HepG2 (cell line): ENCODE data around the gene CDAN1. TPM values are rescaled to one million over a fixed set of nuclear protein-coding genes. Genes with fewer than 3 reads are reported as not detected.

Experiments used
- ARNTL ChIP-seq: sonication (generic); formaldehyde crosslinking; IDR thresholded peaks from 2 replicates; pipeline ENCODE4 v1.4.0; 2020; ENCODE audit warnings: mild to moderate bottlenecking, missing genetic modification reagents
- FOXJ3 ChIP-seq: sonication (generic); formaldehyde crosslinking; IDR thresholded peaks from 2 replicates; pipeline ENCODE4 v1.4.0; 2020; ENCODE audit warnings: missing genetic modification reagents, mild to moderate bottlenecking, borderline replicate concordance
- GRHL1 ChIP-seq: sonication (generic); formaldehyde crosslinking; conservative IDR thresholded peaks from 2 replicates; pipeline ENCODE4 v1.8.0; 2022; ENCODE audit warnings: missing genetic modification reagents
- HDAC2 ChIP-seq: sonication (generic); formaldehyde crosslinking; IDR thresholded peaks from 2 replicates; pipeline ENCODE4 v1.4.0; 2020; ENCODE audit warnings: missing genetic modification reagents
- HMGA1 ChIP-seq: sonication (generic); formaldehyde crosslinking; conservative IDR thresholded peaks from 2 replicates; pipeline ENCODE4 v1.4.0; 2020; ENCODE audit warnings: missing genetic modification reagents
- HMGXB4 ChIP-seq, 2 experiments: sonication (generic) in 1 of 2; formaldehyde crosslinking in 1 of 2; IDR thresholded peaks; 2 replicates each; pipeline versions ENCODE4 v1.4.0 to v1.6.1; 2018 to 2020; ENCODE audit warnings: missing genetic modification reagents in 2 of 2, borderline replicate concordance in 1 of 2, low read depth in 1 of 2, mild to moderate bottlenecking in 1 of 2, missing biosample characterization in 1 of 2
- HOMEZ ChIP-seq: IDR thresholded peaks from 2 replicates; pipeline ENCODE4 v1.6.1; 2016; ENCODE audit warnings: low read depth
- KDM1A ChIP-seq: IDR thresholded peaks from 2 replicates; pipeline ENCODE4 v1.6.1; 2016; ENCODE audit warnings: missing compliant biosample characterization
- KLF6 ChIP-seq: IDR thresholded peaks from 2 replicates; pipeline ENCODE4 v1.8.0; 2016; ENCODE audit warnings: missing biosample characterization, missing genetic modification reagents
- POLR2AphosphoS5 ChIP-seq: IDR thresholded peaks from 2 replicates; pipeline ENCODE4 v1.6.1; 2012; ENCODE audit warnings: low read depth, low read length
- RFXAP ChIP-seq: sonication (generic); formaldehyde crosslinking; IDR thresholded peaks from 2 replicates; pipeline ENCODE4 v1.4.0; 2020; ENCODE audit warnings: missing genetic modification reagents, borderline replicate concordance
- THRA ChIP-seq: sonication (generic); formaldehyde crosslinking; IDR thresholded peaks from 2 replicates; pipeline ENCODE4 v1.4.0; 2020; ENCODE audit warnings: missing genetic modification reagents, borderline replicate concordance
- YEATS2 ChIP-seq: sonication (generic); formaldehyde crosslinking; IDR thresholded peaks from 2 replicates; pipeline ENCODE4 v1.4.0; 2020; ENCODE audit warnings: missing genetic modification reagents, borderline replicate concordance
- ZNF224 ChIP-seq: sonication (generic); formaldehyde crosslinking; IDR thresholded peaks from 2 replicates; pipeline ENCODE4 v1.5.0; 2020; ENCODE audit warnings: mild to moderate bottlenecking, missing genetic modification reagents
- ZNF558 ChIP-seq: sonication (generic); formaldehyde crosslinking; IDR thresholded peaks from 2 replicates; pipeline ENCODE4 v1.9.0; 2022; ENCODE audit warnings: mild to moderate bottlenecking, missing genetic modification reagents, borderline replicate concordance
- ZNF562 ChIP-seq: sonication (generic); formaldehyde crosslinking; IDR thresholded peaks from 2 replicates; pipeline ENCODE4 v1.8.0; 2022; ENCODE audit warnings: missing genetic modification reagents, borderline replicate concordance
- ZNF598 ChIP-seq: sonication (generic); formaldehyde crosslinking; IDR thresholded peaks from 2 replicates; pipeline ENCODE4 v1.5.1; 2020; ENCODE audit warnings: mild to moderate bottlenecking, missing genetic modification reagents, borderline replicate concordance
- ZNF672 ChIP-seq: sonication (generic); formaldehyde crosslinking; IDR thresholded peaks from 2 replicates; pipeline ENCODE4 v1.8.1; 2022; ENCODE audit warnings: missing genetic modification reagents
- polyA plus RNA-seq, 8 experiments: library from polyadenylated mRNA; depleted of rRNA in 3 of 8; stranded (reverse) in 7 of 8; unstranded in 1 of 8; fragments of >200 nt; fragmentation: Illumina TruSeq in 4 of 8; extraction: Trizol in 4 of 8; gene quantifications; 2 replicates each; pipeline versions ENCODE4 v1.2.1 to v1.2.3, GENCODE V29; 2011 to 2016; ENCODE audit warnings: low read depth in 4 of 8, missing spikeins in 1 of 8, mixed read lengths in 1 of 8; ENCODE audit not compliant: insufficient read depth in 1 of 8
- total RNA-seq, 5 experiments: library from RNA; depleted of rRNA; stranded (reverse); fragments of >200 nt; fragmentation: Illumina TruSeq; extraction: Trizol; gene quantifications; 2 replicates each; pipeline ENCODE4 v1.2.3, GENCODE V29; 2016; ENCODE audit warnings: low read depth in 1 of 5
- TF ChIP-seq, protein P1 (sequence below): IDR thresholded peaks from 2 replicates; pipeline ENCODE4 v1.6.1; 2016; ENCODE audit warnings: mild to moderate bottlenecking
- TF ChIP-seq, protein P2 (sequence below): sonication (generic); formaldehyde crosslinking; IDR thresholded peaks from 2 replicates; pipeline ENCODE4 v1.5.0; 2020; ENCODE audit warnings: mild to moderate bottlenecking, low read depth, missing genetic modification reagents, borderline replicate concordance

The CDAN1 gene
- total and polyA plus RNA-seq, 2 of the 13 experiments (the other 11 are each of a cell fraction or from before 2014, with no cell fraction given), result 5.0 to 16.1 TPM

- no peak for TF ChIP-seq HOMEZ (CRISPR knock-in tag)
- TF ChIP-seq, protein P1, sequence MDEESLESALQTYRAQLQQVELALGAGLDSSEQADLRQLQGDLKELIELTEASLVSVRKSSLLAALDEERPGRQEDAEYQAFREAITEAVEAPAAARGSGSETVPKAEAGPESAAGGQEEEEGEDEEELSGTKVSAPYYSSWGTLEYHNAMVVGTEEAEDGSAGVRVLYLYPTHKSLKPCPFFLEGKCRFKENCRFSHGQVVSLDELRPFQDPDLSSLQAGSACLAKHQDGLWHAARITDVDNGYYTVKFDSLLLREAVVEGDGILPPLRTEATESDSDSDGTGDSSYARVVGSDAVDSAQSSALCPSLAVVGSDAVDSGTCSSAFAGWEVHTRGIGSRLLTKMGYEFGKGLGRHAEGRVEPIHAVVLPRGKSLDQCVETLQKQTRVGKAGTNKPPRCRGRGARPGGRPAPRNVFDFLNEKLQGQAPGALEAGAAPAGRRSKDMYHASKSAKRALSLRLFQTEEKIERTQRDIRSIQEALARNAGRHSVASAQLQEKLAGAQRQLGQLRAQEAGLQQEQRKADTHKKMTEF, result peak; percentile 32; the same call in 1 of the 2 replicates
- no peak for TF ChIP-seq ZNF598 (CRISPR knock-in tag)
- TF ChIP-seq HMGXB4 (CRISPR knock-in tag; IDR thresholded peaks at IDR 0.05; ENCODE audit: borderline replicate concordance in 1 of 2, low read depth in 1 of 2), result peak; percentile 27 to 32; a peak in 2 of 4 replicates
- TF ChIP-seq KDM1A (CRISPR knock-in tag), result peak; percentile 95; the same call in 1 of the 2 replicates
- TF ChIP-seq FOXJ3, result no peak
- TF ChIP-seq HDAC2 (CRISPR knock-in tag), result peak; percentile 67; the same call in 1 of the 2 replicates
- TF ChIP-seq THRA (CRISPR knock-in tag), result peak; percentile 10; the same call in 1 of the 2 replicates
- TF ChIP-seq ZNF224 (CRISPR knock-in tag), result no peak
- TF ChIP-seq ZNF672, result no peak
- no peak for TF ChIP-seq POLR2AphosphoS5
- TF ChIP-seq HMGA1 (CRISPR knock-in tag), result no peak
- no peak for TF ChIP-seq ZNF562
- TF ChIP-seq YEATS2 (CRISPR knock-in tag), result no peak
- TF ChIP-seq KLF6, result no peak
- TF ChIP-seq, protein P2, sequence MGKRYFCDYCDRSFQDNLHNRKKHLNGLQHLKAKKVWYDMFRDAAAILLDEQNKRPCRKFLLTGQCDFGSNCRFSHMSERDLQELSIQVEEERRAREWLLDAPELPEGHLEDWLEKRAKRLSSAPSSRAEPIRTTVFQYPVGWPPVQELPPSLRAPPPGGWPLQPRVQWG (CRISPR knock-in tag), result no peak
- no peak for TF ChIP-seq GRHL1
- no peak for TF ChIP-seq RFXAP (CRISPR knock-in tag)
- TF ChIP-seq ZNF558 (CRISPR knock-in tag), result no peak
- TF ChIP-seq ARNTL (CRISPR knock-in tag), result no peak
Observed at GRCh38 chr15:42737529-42738328, 801 bp upstream of the CDAN1 start (continued).
